H1 (cell line): ENCODE results near the gene ACTRT3.

Experiments used
- ATF3 ChIP-seq: IDR thresholded peaks from 2 replicates; pipeline ENCODE4 v1.6.1; 2011; ENCODE audit warnings: low read depth, mild to moderate bottlenecking, low read length; ENCODE audit not compliant: insufficient read depth
- BACH1 ChIP-seq: IDR thresholded peaks from 2 replicates; pipeline ENCODE4 v1.6.1; 2012; ENCODE audit warnings: low read length, improper control_type of control experiment
- CTCF ChIP-seq, 3 experiments: IDR thresholded peaks; 1 replicate in 2 of 3; 2 replicates in 1 of 3; pipeline versions ENCODE4 v1.5.1 to v1.6.1; 2011; ENCODE audit warnings: low read length in 3 of 3, mild to moderate bottlenecking in 3 of 3, inconsistent platforms in 2 of 3, low read depth in 1 of 3, moderate library complexity in 1 of 3; ENCODE audit not compliant: insufficient read depth in 1 of 3; ENCODE audit errors: control extremely low read depth in 1 of 3

- TF ChIP-seq ATF3: no peak
- no peak for TF ChIP-seq CTCF (IDR thresholded peaks at IDR 0.05; ENCODE audit: control extremely low read depth in 1 of 3, insufficient read depth in 1 of 3, low read depth in 1 of 3, low read length in 3 of 3)
- TF ChIP-seq BACH1: no peak
Measured at GRCh38 chr3:169792359-169792758, 23.0 kb upstream of the ACTRT3 start.
